ENCODE data around the gene ITGA4. TPM values are rescaled to one million over a fixed set of nuclear protein-coding genes. Genes with fewer than 3 reads are reported as not detected.

Gene ITGA4
- total and polyA plus RNA-seq, 7 donors, result 1.8 to 15.6 (median 11.4) TPM

DNA sequence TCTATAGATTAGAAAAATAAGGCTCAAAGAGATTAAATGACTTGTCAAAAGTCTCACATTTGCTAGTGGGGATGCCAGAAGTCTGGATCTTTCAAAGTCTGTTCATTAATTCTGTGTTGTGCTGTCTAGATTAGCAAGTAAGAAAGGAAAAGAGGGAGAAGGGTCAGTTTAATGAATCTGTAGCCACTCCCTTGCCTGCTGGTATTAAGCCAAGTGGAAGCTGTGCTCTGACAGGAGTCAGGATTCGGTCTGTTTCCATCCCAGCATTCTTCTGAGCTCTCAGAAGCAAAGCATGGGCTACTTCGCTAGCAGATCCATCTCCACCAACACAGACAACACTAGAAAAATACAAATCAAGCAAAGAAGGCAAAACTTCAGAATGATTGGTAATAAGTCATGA is 101.2 kb downstream of the ITGA4 start:
- H3K27me3 ChIP-seq, result no peaks in the 10 kb centered on the region
- H3K4me1 ChIP-seq, result no peaks in the 10 kb centered on the region
- no peak for DNase-seq
- TF ChIP-seq EP300 (IDR thresholded peaks at IDR 0.05), result no peak
- TF ChIP-seq, protein P1, sequence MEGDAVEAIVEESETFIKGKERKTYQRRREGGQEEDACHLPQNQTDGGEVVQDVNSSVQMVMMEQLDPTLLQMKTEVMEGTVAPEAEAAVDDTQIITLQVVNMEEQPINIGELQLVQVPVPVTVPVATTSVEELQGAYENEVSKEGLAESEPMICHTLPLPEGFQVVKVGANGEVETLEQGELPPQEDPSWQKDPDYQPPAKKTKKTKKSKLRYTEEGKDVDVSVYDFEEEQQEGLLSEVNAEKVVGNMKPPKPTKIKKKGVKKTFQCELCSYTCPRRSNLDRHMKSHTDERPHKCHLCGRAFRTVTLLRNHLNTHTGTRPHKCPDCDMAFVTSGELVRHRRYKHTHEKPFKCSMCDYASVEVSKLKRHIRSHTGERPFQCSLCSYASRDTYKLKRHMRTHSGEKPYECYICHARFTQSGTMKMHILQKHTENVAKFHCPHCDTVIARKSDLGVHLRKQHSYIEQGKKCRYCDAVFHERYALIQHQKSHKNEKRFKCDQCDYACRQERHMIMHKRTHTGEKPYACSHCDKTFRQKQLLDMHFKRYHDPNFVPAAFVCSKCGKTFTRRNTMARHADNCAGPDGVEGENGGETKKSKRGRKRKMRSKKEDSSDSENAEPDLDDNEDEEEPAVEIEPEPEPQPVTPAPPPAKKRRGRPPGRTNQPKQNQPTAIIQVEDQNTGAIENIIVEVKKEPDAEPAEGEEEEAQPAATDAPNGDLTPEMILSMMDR (IDR thresholded peaks at IDR 0.05), result no peak
- no peak for TF ChIP-seq POLR2AphosphoS5 (IDR thresholded peaks at IDR 0.05)
- TF ChIP-seq POLR2A (IDR thresholded peaks at IDR 0.05), result no peak
- no peak overlapping the region for H3K4me3 ChIP-seq
- 84 to 92% methylated on average over 2 of the region's 2 CpGs for WGBS, 2 donors
- no peaks in the 10 kb centered on the region for H3K9me3 ChIP-seq
- no peak overlapping the region for H3K27ac ChIP-seq
- intact Hi-C loops (cut with DNase I), result no loop called here
- H3K36me3 ChIP-seq, result no peaks in the 10 kb centered on the region

DNA sequence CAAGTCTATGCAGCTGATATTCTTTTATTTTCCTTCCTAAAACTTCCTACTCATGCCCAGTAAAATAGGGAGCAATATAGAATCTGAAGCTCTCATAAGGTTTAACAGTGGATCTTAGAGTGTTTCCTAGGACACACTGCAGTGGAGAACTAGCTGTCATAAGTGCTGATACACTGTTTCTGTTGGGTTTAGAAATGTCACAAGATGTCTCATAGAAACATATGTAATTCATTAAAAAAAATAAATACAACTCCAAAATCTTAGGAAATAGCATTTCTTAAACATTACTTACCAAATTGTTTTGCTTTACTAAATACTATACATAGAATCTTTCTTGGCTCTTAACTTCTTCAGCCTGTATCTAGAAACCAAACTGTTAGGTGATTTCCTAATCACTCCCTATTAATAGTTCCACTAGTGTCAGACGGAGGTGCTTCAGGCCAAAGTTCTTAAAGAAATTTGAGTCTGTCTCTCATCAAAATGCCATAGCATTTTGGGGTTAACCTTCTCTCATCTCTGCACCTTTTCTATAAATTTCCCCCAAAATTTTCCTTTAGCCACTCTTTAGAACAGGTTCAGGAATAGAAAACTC is 106.0 kb downstream of the ITGA4 start:
- intact Hi-C loops (cut with DNase I), result no loop called here
- Histone ChIP-seq H3K4me1 (no peaks in the 10 kb centered on the region), H3K27ac (no peak overlapping the region), H3K9me3 (no peaks in the 10 kb centered on the region), H3K36me3 (no peaks in the 10 kb centered on the region), H3K27me3 (no peaks in the 10 kb centered on the region), H3K4me3 (no peak overlapping the region)
- no peak for DNase-seq
- 77 to 83% methylated on average over 1 of the region's 1 CpG for WGBS, 2 donors
- TF ChIP-seq, protein P1 (IDR thresholded peaks at IDR 0.05), result no peak
- TF ChIP-seq POLR2A (IDR thresholded peaks at IDR 0.05) (no peak), POLR2AphosphoS5 (IDR thresholded peaks at IDR 0.05) (no peak), EP300 (IDR thresholded peaks at IDR 0.05) (no peak)

DNA sequence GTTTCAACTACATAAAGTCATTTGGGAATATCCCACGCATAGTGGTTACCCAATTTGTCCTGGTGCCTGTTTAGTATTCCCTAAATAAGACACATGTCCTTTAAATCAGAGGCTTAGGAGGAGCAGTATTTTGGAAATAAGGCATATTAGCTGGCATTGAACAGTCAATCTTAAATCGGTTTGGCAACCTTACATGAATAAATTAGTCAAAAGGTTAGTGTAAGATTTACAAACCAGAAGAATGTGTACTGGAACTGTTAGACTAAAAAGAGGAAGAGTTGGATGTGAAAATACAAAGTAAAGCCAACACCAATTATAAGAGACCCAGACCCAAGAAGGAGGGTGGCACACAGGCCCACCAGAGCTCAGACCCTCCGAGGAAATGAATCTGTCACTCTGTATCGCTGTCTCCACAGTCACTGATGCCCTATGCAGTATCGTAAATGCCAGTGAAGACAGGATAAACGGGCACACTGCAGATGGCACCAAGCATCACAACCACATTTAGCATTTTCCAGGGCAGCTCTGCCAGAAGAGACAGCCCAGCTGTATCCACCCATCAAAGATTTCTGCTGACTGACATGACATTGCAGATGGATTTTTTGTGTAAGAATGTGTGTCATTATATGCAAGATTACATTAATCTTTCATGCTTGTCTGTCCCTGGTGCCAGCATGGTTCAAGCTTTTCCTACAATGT is 109.3 kb downstream of the ITGA4 start:
- TF ChIP-seq POLR2AphosphoS5 (IDR thresholded peaks at IDR 0.05) (no peak), EP300 (IDR thresholded peaks at IDR 0.05) (no peak), POLR2A (IDR thresholded peaks at IDR 0.05) (no peak)
- TF ChIP-seq, protein P1 (IDR thresholded peaks at IDR 0.05), result no peak
- no peaks in the 10 kb centered on the region for H3K27me3 ChIP-seq
- DNase-seq, result no peak
- no peaks in the 10 kb centered on the region for H3K4me1 ChIP-seq
- H3K27ac ChIP-seq, result no peak overlapping the region
- no peaks in the 10 kb centered on the region for H3K36me3 ChIP-seq
- intact Hi-C loops (cut with DNase I), result no loop called here
- 73 to 83% methylated on average over 6 of the region's 6 CpGs for WGBS, 2 donors
- H3K9me3 ChIP-seq, result no peaks in the 10 kb centered on the region
- H3K4me3 ChIP-seq, result no peak overlapping the region

DNA sequence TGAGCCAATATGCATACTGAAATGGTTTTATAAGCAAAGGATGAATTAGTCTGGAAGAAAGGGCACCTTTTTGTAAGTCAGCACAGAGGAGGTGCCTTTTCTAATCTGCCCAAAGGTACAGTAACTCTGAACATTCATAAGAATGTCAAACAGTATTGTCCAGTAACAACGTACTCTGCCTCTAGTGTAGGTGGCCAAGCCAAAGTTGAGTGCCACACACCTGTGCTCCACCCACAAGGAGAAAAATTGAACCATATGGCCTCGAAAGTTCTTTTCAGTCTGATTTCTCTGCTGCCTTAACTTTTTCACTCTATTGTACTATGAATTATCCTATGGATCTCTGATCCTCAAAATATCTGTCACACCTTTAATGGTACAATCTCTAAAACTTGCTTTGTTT is 112.9 kb downstream of the ITGA4 start:
- H3K9me3 ChIP-seq, result no peaks in the 10 kb centered on the region
- no peaks in the 10 kb centered on the region for H3K4me1 ChIP-seq
- no peak for DNase-seq
- intact Hi-C loops (cut with DNase I), result no loop called here
- no peaks in the 10 kb centered on the region for H3K36me3 ChIP-seq
- H3K27me3 ChIP-seq, result no peaks in the 10 kb centered on the region
- H3K27ac ChIP-seq, result no peak overlapping the region
- TF ChIP-seq POLR2A (IDR thresholded peaks at IDR 0.05), result no peak
- TF ChIP-seq, protein P1 (IDR thresholded peaks at IDR 0.05), result no peak
- TF ChIP-seq POLR2AphosphoS5 (IDR thresholded peaks at IDR 0.05), result no peak
- TF ChIP-seq EP300 (IDR thresholded peaks at IDR 0.05), result no peak
- no peak overlapping the region for H3K4me3 ChIP-seq
- WGBS, 2 donors, result 72 to 83% methylated on average over 2 of the region's 2 CpGs

Data from sigmoid colon (tissue), 7 donors.